ENCODE data around the gene CD46. TPM values are rescaled to one million over a fixed set of nuclear protein-coding genes. Genes with fewer than 3 reads are reported as not detected.
A peak's percentile ranks its signal among the peaks of the same experiment; 100 is the strongest.

Gene CD46
- total and polyA plus RNA-seq, 11 donors: 40.6 to 133 (median 93.9) TPM

GRCh38 chr1:207838156-207839082, 86.6 kb downstream of the CD46 start:
- peak overlapping the region; percentile 18 to 98 (median 76) for H3K27ac ChIP-seq
- peaks cover 0 to 30% (median 0%) of the 10 kb centered on the region in 9 donors for H3K36me3 ChIP-seq
- TF ChIP-seq CTCF (IDR thresholded peaks at IDR 0.05) (no peak), POLR2A (IDR thresholded peaks at IDR 0.05) (no peak)
- peak; percentile 78 to 91 (median 83) for DNase-seq
- H3K9me3 ChIP-seq: no peaks in the 10 kb centered on the region
- 39 to 49% (median 42%) methylated on average over 15 of the region's 15 CpGs for WGBS, 4 donors
- H3K4me1 ChIP-seq: peaks cover 4 to 82% (median 64%) of the 10 kb centered on the region in 12 donors
- peak; percentile 93 to 96 (median 95) for ATAC-seq
- intact Hi-C loops (cut with DNase I): no loop called here
- no peaks in the 10 kb centered on the region for H3K27me3 ChIP-seq
- H3K4me3 ChIP-seq: no peak overlapping the region

- H3K27me3 ChIP-seq: no peaks in the 10 kb centered on the region
- peaks cover 0 to 30% (median 0%) of the 10 kb centered on the region in 9 donors for H3K36me3 ChIP-seq
- H3K27ac ChIP-seq: peak overlapping the region in 11 of 12 donors; percentile 16 to 98 (median 77)
- peaks cover 4 to 81% (median 58%) of the 10 kb centered on the region in 12 donors for H3K4me1 ChIP-seq
- H3K9me3 ChIP-seq: no peaks in the 10 kb centered on the region
- no peak overlapping the region for H3K4me3 ChIP-seq
- DNase-seq (no peak), ATAC-seq (no peak)
- TF ChIP-seq CTCF (IDR thresholded peaks at IDR 0.05) (no peak), POLR2A (IDR thresholded peaks at IDR 0.05) (no peak)
- intact Hi-C loops (cut with DNase I): no loop called here
Measured at GRCh38 chr1:207839083-207839413, 87.2 kb downstream of the CD46 start.

GRCh38 chr1:207840380-207840779, 88.5 kb downstream of the CD46 start:
- Histone ChIP-seq H3K4me1 (peaks cover 4 to 83% (median 57%) of the 10 kb centered on the region in 12 donors), H3K27me3 (no peaks in the 10 kb centered on the region), H3K9me3 (no peaks in the 10 kb centered on the region), H3K4me3 (no peak overlapping the region), H3K36me3 (peaks cover 0 to 36% (median 0%) of the 10 kb centered on the region in 9 donors), H3K27ac (peak overlapping the region in 2 of 12 donors; percentile 88 to 98)
- intact Hi-C loops (cut with DNase I): no loop called here
- ATAC-seq (no peak), DNase-seq (no peak)
- WGBS, 4 donors: 92 to 100% (median 94%) methylated on average over 2 of the region's 2 CpGs
- TF ChIP-seq POLR2A (IDR thresholded peaks at IDR 0.05) (no peak), CTCF (IDR thresholded peaks at IDR 0.05) (peak in 2 of 12 donors; percentile 9 to 16)

GRCh38 chr1:207841293-207841692, 89.4 kb downstream of the CD46 start:
- H3K4me3 ChIP-seq: no peak overlapping the region
- WGBS, 4 donors: 65 to 82% (median 69%) methylated on average over 1 of the region's 1 CpG
- H3K27ac ChIP-seq: no peak overlapping the region
- peaks cover 0 to 36% (median 0%) of the 10 kb centered on the region in 9 donors for H3K36me3 ChIP-seq
- ATAC-seq (no peak), DNase-seq (no peak)
- intact Hi-C loops (cut with DNase I): no loop called here
- no peaks in the 10 kb centered on the region for H3K27me3 ChIP-seq
- H3K4me1 ChIP-seq: peaks cover 4 to 83% (median 58%) of the 10 kb centered on the region in 12 donors
- no peaks in the 10 kb centered on the region for H3K9me3 ChIP-seq
- no peak for TF ChIP-seq CTCF (IDR thresholded peaks at IDR 0.05)
- TF ChIP-seq POLR2A (IDR thresholded peaks at IDR 0.05): no peak

All from heart left ventricle (tissue), 16 donors.